DOHH2 (cell line): ENCODE results near the gene PKP3.
"Not testable (repeated sequence)": the region's sequence is repeated elsewhere in the genome, so short reads cannot be mapped to it uniquely, and the experiment has no call there.

Source experiments
- H3F3A ChIP-seq: fragments of 200-600 bp; sonication (generic), shearing (Covaris generic); 2 replicates; pipeline ENCODE4 v1.6.0; 2016; ENCODE audit warnings: antibody characterized with exemption, mild to moderate bottlenecking; ENCODE audit not compliant: control insufficient read depth, insufficient read depth
- H3K27ac ChIP-seq: fragments of 200-600 bp; sonication (generic); 2 replicates; pipeline ENCODE4 v1.5.1; 2014; ENCODE audit warnings: low read depth, mild to moderate bottlenecking, low read length, moderate library complexity
- H3K27me3 ChIP-seq: fragments of 200-600 bp; sonication (generic); 2 replicates; pipeline ENCODE4 v1.6.1; 2014; ENCODE audit warnings: mild to moderate bottlenecking, low read length, mixed read lengths; ENCODE audit not compliant: control insufficient read depth
- H3K36me3 ChIP-seq: fragments of 200-600 bp; sonication (generic); 2 replicates; pipeline ENCODE4 v1.6.1; 2014; ENCODE audit warnings: mild to moderate bottlenecking, low read length, moderate library complexity, mixed read lengths; ENCODE audit not compliant: control insufficient read depth
- H3K4me1 ChIP-seq: fragments of 200-600 bp; sonication (generic); 2 replicates; pipeline ENCODE4 v1.6.1; 2014; ENCODE audit warnings: mild to moderate bottlenecking, low read length, mixed read lengths; ENCODE audit not compliant: control insufficient read depth
- H3K4me2 ChIP-seq: fragments of 200-600 bp; sonication (generic); 2 replicates; pipeline ENCODE4 v1.6.0; 2014; ENCODE audit warnings: mild to moderate bottlenecking, low read length, moderate library complexity
- H3K4me3 ChIP-seq: fragments of 200-600 bp; sonication (generic); 2 replicates; pipeline ENCODE4 v1.5.1; 2014; ENCODE audit warnings: mild to moderate bottlenecking, low read length, mixed read lengths
- H3K79me2 ChIP-seq: fragments of 200-600 bp; sonication (generic); 2 replicates; pipeline ENCODE4 v1.6.1; 2014; ENCODE audit warnings: mild to moderate bottlenecking, low read length, mixed read lengths; ENCODE audit not compliant: control insufficient read depth
- H3K9me2 ChIP-seq: fragments of 200-600 bp; sonication (generic); replicated peaks from 2 replicates; pipeline ENCODE4 v1.6.1; 2014; ENCODE audit warnings: mild to moderate bottlenecking, low read length, mixed read lengths; ENCODE audit not compliant: control insufficient read depth
- H3K9me3 ChIP-seq: fragments of 200-600 bp; sonication (generic); 2 replicates; pipeline ENCODE4 v1.6.1; 2014; ENCODE audit warnings: antibody characterized with exemption, low read length, mixed read lengths; ENCODE audit not compliant: control insufficient read depth, insufficient read depth
- H4K20me1 ChIP-seq: fragments of 200-600 bp; sonication (generic); 2 replicates; pipeline ENCODE4 v1.6.0; 2014; ENCODE audit warnings: low read depth, mild to moderate bottlenecking, antibody characterized with exemption, low read length, moderate library complexity; ENCODE audit not compliant: control insufficient read depth, insufficient read depth
- CTCF ChIP-seq: fragments of 200-600 bp; sonication (generic); IDR thresholded peaks from one replicate; pipeline ENCODE4 v1.5.1; 2014; ENCODE audit warnings: antibody characterized with exemption, mild to moderate bottlenecking, low read depth, low read length; ENCODE audit not compliant: poor library complexity, severe bottlenecking
- EZH2phosphoT487 ChIP-seq: fragments of 200-600 bp; sonication (generic); IDR thresholded peaks from 2 replicates; pipeline ENCODE4 v1.6.1; 2017; ENCODE audit warnings: borderline replicate concordance, mild to moderate bottlenecking, antibody characterized with exemption, low read length, moderate library complexity, mixed read lengths

Gene PKP3

GRCh38 chr11:420911-421321 lies 26.9 kb downstream of the PKP3 start:
- H3F3A ChIP-seq = no peaks in the 10 kb centered on the region

GRCh38 chr11:422249-422656 lies 28.2 kb downstream of the PKP3 start:
- Histone ChIP-seq H3K36me3 (no peaks in the 10 kb centered on the region), H3K9me2 (no peaks in the 10 kb centered on the region), H3K27me3 (peaks cover 4% of the 10 kb centered on the region), H4K20me1 (no peaks in the 10 kb centered on the region), H3K79me2 (no peaks in the 10 kb centered on the region), H3F3A (no peaks in the 10 kb centered on the region), H3K27ac (no peak overlapping the region), H3K4me1 (no peaks in the 10 kb centered on the region), H3K9me3 (no peaks in the 10 kb centered on the region), H3K4me3 (no peak overlapping the region), H3K4me2 (no peak overlapping the region)
- TF ChIP-seq CTCF = no peak
- TF ChIP-seq EZH2phosphoT487 = no peak

More at GRCh38 chr11:420911-421321, 26.9 kb downstream of the PKP3 start:
- Histone ChIP-seq H3K9me2 (no peaks in the 10 kb centered on the region), H3K4me3 (no peak overlapping the region), H3K27me3 (peaks cover 16% of the 10 kb centered on the region), H3K36me3 (no peaks in the 10 kb centered on the region), H3K4me1 (peaks cover 2% of the 10 kb centered on the region; the same call in 1 of the 2 replicates), H3K9me3 (no peaks in the 10 kb centered on the region), H3K79me2 (no peaks in the 10 kb centered on the region), H4K20me1 (no peaks in the 10 kb centered on the region), H3K27ac (no peak overlapping the region), H3K4me2 (no peak overlapping the region)
- TF ChIP-seq CTCF (no peak), EZH2phosphoT487 (no peak)

- no peaks in the 10 kb centered on the region for H3F3A ChIP-seq
- no peaks in the 10 kb centered on the region for H3K36me3 ChIP-seq
- H3K9me2 ChIP-seq = no peaks in the 10 kb centered on the region
- no peaks in the 10 kb centered on the region for H3K27me3 ChIP-seq
- no peak overlapping the region for H3K4me3 ChIP-seq
- H4K20me1 ChIP-seq = no peaks in the 10 kb centered on the region
- H3K9me3 ChIP-seq = no peaks in the 10 kb centered on the region
- no peak overlapping the region for H3K4me2 ChIP-seq
- no peak overlapping the region for H3K27ac ChIP-seq
- no peak for TF ChIP-seq CTCF
- TF ChIP-seq EZH2phosphoT487 = no peak
- H3K4me1 ChIP-seq = no peaks in the 10 kb centered on the region
- no peaks in the 10 kb centered on the region for H3K79me2 ChIP-seq
Measured at GRCh38 chr11:424232-424631, 30.2 kb downstream of the PKP3 start.

DNA sequence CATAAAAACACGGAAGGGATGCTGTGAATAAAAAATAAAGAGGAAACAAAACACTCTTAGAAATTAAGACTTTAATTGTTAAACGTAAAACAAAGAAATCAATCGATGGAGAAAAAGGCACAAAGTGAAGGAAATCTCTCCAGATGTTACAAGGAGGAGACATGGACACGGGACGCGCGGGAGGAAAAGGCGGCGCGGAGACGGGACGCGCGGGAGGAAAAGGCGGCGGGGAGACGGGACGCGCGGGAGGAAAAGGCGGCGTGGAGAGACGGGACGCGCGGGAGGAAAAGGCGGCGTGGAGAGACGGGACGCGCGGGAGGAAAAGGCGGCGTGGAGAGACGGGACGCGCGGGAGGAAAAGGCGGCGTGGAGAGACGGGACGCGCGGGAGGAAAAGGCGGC lies 30.8 kb downstream of the PKP3 start:
- H3K79me2 ChIP-seq, H3K36me3 ChIP-seq, H3K27me3 ChIP-seq, H3K4me3 ChIP-seq, H3K27ac ChIP-seq, H3F3A ChIP-seq, H3K4me2 ChIP-seq, H4K20me1 ChIP-seq, H3K9me2 ChIP-seq, H3K4me1 ChIP-seq, H3K9me3 ChIP-seq: not testable (repeated sequence)
